ENCODE data around the gene USP17L12.
"Not testable (repeated sequence)": the region's sequence is repeated elsewhere in the genome, so short reads cannot be mapped to it uniquely, and the experiment has no call there.

USP17L12 gene, protein sequence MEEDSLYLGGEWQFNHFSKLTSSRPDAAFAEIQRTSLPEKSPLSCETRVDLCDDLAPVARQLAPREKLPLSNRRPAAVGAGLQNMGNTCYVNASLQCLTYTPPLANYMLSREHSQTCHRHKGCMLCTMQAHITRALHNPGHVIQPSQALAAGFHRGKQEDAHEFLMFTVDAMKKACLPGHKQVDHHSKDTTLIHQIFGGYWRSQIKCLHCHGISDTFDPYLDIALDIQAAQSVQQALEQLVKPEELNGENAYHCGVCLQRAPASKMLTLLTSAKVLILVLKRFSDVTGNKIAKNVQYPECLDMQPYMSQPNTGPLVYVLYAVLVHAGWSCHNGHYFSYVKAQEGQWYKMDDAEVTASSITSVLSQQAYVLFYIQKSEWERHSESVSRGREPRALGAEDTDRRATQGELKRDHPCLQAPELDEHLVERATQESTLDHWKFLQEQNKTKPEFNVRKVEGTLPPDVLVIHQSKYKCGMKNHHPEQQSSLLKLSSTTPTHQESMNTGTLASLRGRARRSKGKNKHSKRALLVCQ

DNA sequence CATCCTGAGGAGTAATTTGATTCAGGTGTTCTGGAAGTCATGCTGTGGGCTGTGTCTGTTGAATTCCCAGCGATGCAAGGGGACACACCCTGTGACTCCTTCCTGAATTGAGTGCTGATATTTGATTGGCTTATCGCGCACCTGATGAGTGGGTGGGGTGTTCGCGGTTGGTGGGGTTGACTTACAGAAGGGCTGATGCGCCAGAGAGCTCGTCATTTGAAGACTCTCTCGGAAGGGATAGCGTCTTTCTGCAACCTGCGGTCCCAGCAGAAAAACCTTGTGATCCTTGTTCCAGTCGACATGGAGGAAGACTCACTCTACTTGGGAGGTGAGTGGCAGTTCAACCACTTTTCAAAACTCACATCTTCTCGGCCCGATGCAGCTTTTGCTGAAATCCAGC, at the start of gene USP17L12:
Gene USP17L12, plus strand, starts transcription at position 301 of the 400 bp plus-strand sequence. Its CDS starts 0 bp downstream, at position 301.
- H3K4me1 ChIP-seq (ENCODE audit: control insufficient read depth, low read length); H3F3A ChIP-seq (ENCODE audit: control insufficient read depth, insufficient read depth); H3K27me3 ChIP-seq (ENCODE audit: control insufficient read depth, low read length); H3K36me3 ChIP-seq (ENCODE audit: control insufficient read depth, low read length); H3K9me3 ChIP-seq (ENCODE audit: control insufficient read depth, insufficient read depth, low read length); H3K4me3 ChIP-seq (ENCODE audit: low read length); H4K20me1 ChIP-seq (ENCODE audit: control insufficient read depth, insufficient read depth, low read depth, low read length); H3K79me2 ChIP-seq (ENCODE audit: control insufficient read depth, low read length); H3K9me2 ChIP-seq (replicated peaks; ENCODE audit: control insufficient read depth, low read length); H3K27ac ChIP-seq (ENCODE audit: low read depth, low read length); H3K4me2 ChIP-seq (ENCODE audit: low read length): not testable (repeated sequence)

DNA sequence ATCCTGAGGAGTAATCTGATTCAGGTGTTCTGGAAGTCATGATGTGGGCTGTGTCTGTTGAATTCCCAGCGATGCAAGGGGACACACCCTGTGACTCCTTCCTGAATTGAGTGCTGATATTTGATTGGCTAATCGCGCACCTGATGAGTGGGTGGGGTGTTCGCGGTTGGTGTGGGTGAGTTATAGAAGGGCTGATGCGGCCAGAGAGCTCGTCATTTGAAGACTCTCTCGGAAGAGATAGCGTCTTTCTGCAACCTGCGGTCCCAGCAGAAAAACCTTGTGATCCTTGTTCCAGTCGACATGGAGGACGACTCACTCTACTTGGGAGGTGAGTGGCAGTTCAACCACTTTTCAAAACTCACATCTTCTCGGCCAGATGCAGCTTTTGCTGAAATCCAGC, 9.6 kb upstream of the USP17L12 start, which contains the start of gene USP17L10:
Gene USP17L10, plus strand, starts transcription at position 301 of the 400 bp plus-strand sequence. Its CDS starts 0 bp downstream, at position 301.
- H3K36me3 ChIP-seq (ENCODE audit: control insufficient read depth, low read length); H3K9me2 ChIP-seq (replicated peaks; ENCODE audit: control insufficient read depth, low read length); H3K27ac ChIP-seq (ENCODE audit: low read depth, low read length); H3K4me2 ChIP-seq (ENCODE audit: low read length); H3K4me1 ChIP-seq (ENCODE audit: control insufficient read depth, low read length); H3K27me3 ChIP-seq (ENCODE audit: control insufficient read depth, low read length); H3K79me2 ChIP-seq (ENCODE audit: control insufficient read depth, low read length); H3F3A ChIP-seq (ENCODE audit: control insufficient read depth, insufficient read depth); H3K9me3 ChIP-seq (ENCODE audit: control insufficient read depth, insufficient read depth, low read length); H3K4me3 ChIP-seq (ENCODE audit: low read length); H4K20me1 ChIP-seq (ENCODE audit: control insufficient read depth, insufficient read depth, low read depth, low read length): not testable (repeated sequence)

DNA sequence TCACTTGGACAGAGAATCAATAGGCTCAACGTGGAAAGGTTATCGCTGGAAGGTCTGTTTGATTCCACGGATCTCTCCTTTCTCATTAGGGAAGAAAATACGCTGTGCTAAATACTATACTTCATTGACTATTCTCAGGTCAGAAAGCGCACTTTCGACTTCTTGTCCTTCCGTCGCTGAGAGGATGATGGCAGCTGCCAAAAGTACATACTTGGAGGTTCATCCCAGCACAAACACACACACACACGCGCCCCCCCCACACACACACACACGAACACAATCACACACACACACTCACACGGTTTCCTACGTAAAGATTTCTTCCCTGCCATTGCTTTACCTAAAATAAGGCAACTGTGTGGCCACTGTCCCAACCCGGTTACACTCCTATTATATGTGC, 5.3 kb upstream of the USP17L12 start:
- H3K27ac ChIP-seq (ENCODE audit: low read depth, low read length); H3K79me2 ChIP-seq (ENCODE audit: control insufficient read depth, low read length); H3K4me1 ChIP-seq (ENCODE audit: control insufficient read depth, low read length); H3F3A ChIP-seq (ENCODE audit: control insufficient read depth, insufficient read depth); H3K36me3 ChIP-seq (ENCODE audit: control insufficient read depth, low read length); H3K4me3 ChIP-seq (ENCODE audit: low read length); H3K9me2 ChIP-seq (replicated peaks; ENCODE audit: control insufficient read depth, low read length); H3K9me3 ChIP-seq (ENCODE audit: control insufficient read depth, insufficient read depth, low read length); H3K4me2 ChIP-seq (ENCODE audit: low read length); H3K27me3 ChIP-seq (ENCODE audit: control insufficient read depth, low read length); H4K20me1 ChIP-seq (ENCODE audit: control insufficient read depth, insufficient read depth, low read depth, low read length): not testable (repeated sequence)

DNA sequence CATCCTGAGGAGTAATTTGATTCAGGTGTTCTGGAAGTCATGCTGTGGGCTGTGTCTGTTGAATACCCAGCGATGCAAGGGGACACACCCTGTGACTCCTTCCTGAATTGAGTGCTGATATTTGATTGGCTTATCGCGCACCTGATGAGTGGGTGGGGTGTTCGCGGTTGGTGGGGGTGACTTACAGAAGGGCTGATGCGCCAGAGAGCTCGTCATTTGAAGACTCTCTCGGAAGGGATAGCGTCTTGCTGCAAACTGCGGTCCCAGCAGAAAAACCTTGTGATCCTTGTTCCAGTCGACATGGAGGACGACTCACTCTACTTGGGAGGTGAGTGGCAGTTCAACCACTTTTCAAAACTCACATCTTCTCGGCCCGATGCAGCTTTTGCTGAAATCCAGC, 4.8 kb upstream of the USP17L12 start, which contains the start of gene USP17L11:
Gene USP17L11, plus strand, starts transcription at position 301 of the 400 bp plus-strand sequence. Its CDS starts 0 bp downstream, at position 301.
- not testable (repeated sequence) for H3K27me3 ChIP-seq (ENCODE audit: control insufficient read depth, low read length); H3K27ac ChIP-seq (ENCODE audit: low read depth, low read length); H3K9me3 ChIP-seq (ENCODE audit: control insufficient read depth, insufficient read depth, low read length); H3K9me2 ChIP-seq (replicated peaks; ENCODE audit: control insufficient read depth, low read length); H3K4me1 ChIP-seq (ENCODE audit: control insufficient read depth, low read length); H4K20me1 ChIP-seq (ENCODE audit: control insufficient read depth, insufficient read depth, low read depth, low read length); H3K4me2 ChIP-seq (ENCODE audit: low read length); H3K79me2 ChIP-seq (ENCODE audit: control insufficient read depth, low read length); H3K36me3 ChIP-seq (ENCODE audit: control insufficient read depth, low read length); H3K4me3 ChIP-seq (ENCODE audit: low read length); H3F3A ChIP-seq (ENCODE audit: control insufficient read depth, insufficient read depth)

DNA sequence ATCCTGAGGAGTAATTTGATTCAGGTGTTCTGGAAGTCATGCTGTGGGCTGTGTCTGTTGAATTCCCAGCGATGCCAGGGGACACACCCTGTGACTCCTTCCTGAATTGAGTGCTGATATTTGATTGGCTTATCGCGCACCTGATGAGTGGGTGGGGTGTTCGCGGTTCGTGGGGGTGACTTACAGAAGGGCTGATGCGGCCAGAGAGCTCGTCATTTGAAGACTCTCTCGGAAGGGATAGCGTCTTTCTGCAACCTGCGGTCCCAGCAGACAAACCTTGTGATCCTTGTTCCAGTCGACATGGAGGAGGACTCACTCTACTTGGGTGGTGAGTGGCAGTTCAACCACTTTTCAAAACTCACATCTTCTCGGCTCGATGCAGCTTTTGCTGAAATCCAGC, 4.6 kb downstream of the USP17L12 start, which contains the start of gene USP17L13:
Gene USP17L13, plus strand, starts transcription at position 301 of the 400 bp plus-strand sequence. Its CDS starts 0 bp downstream, at position 301.
- H3F3A ChIP-seq (ENCODE audit: control insufficient read depth, insufficient read depth); H3K4me1 ChIP-seq (ENCODE audit: control insufficient read depth, low read length); H3K9me2 ChIP-seq (replicated peaks; ENCODE audit: control insufficient read depth, low read length); H3K79me2 ChIP-seq (ENCODE audit: control insufficient read depth, low read length); H3K27me3 ChIP-seq (ENCODE audit: control insufficient read depth, low read length); H3K9me3 ChIP-seq (ENCODE audit: control insufficient read depth, insufficient read depth, low read length); H3K27ac ChIP-seq (ENCODE audit: low read depth, low read length); H3K4me3 ChIP-seq (ENCODE audit: low read length); H3K4me2 ChIP-seq (ENCODE audit: low read length); H4K20me1 ChIP-seq (ENCODE audit: control insufficient read depth, insufficient read depth, low read depth, low read length); H3K36me3 ChIP-seq (ENCODE audit: control insufficient read depth, low read length): not testable (repeated sequence)

DNA sequence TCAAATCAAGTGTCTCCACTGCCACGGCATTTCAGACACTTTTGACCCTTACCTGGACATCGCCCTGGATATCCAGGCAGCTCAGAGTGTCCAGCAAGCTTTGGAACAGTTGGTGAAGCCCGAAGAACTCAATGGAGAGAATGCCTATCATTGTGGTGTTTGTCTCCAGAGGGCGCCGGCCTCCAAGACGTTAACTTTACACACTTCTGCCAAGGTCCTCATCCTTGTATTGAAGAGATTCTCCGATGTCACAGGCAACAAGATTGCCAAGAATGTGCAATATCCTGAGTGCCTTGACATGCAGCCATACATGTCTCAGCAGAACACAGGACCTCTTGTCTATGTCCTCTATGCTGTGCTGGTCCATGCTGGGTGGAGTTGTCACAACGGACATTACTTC, 10.3 kb downstream of the USP17L12 start:
- not testable (repeated sequence) for H3K9me2 ChIP-seq (replicated peaks; ENCODE audit: control insufficient read depth, low read length); H3K4me2 ChIP-seq (ENCODE audit: low read length); H3K27ac ChIP-seq (ENCODE audit: low read depth, low read length); H3K9me3 ChIP-seq (ENCODE audit: control insufficient read depth, insufficient read depth, low read length); H3K4me3 ChIP-seq (ENCODE audit: low read length); H3K36me3 ChIP-seq (ENCODE audit: control insufficient read depth, low read length); H4K20me1 ChIP-seq (ENCODE audit: control insufficient read depth, insufficient read depth, low read depth, low read length); H3F3A ChIP-seq (ENCODE audit: control insufficient read depth, insufficient read depth); H3K79me2 ChIP-seq (ENCODE audit: control insufficient read depth, low read length); H3K4me1 ChIP-seq (ENCODE audit: control insufficient read depth, low read length); H3K27me3 ChIP-seq (ENCODE audit: control insufficient read depth, low read length)

DNA sequence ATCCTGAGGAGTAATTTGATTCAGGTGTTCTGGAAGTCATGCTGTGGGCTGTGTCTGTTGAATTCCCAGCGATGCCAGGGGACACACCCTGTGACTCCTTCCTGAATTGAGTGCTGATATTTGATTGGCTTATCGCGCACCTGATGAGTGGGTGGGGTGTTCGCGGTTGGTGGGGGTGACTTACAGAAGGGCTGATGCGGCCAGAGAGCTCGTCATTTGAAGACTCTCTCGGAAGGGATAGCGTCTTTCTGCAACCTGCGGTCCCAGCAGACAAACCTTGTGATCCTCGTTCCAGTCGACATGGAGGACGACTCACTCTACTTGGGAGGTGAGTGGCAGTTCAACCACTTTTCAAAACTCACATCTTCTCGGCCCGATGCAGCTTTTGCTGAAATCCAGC, 14.1 kb downstream of the USP17L12 start, which contains the start of gene USP17L15:
Gene USP17L15, plus strand, starts transcription at position 301 of the 400 bp plus-strand sequence. Its CDS starts 0 bp downstream, at position 301.
- not testable (repeated sequence) for H3K9me2 ChIP-seq (replicated peaks; ENCODE audit: control insufficient read depth, low read length); H4K20me1 ChIP-seq (ENCODE audit: control insufficient read depth, insufficient read depth, low read depth, low read length); H3K27me3 ChIP-seq (ENCODE audit: control insufficient read depth, low read length); H3K79me2 ChIP-seq (ENCODE audit: control insufficient read depth, low read length); H3K27ac ChIP-seq (ENCODE audit: low read depth, low read length); H3K36me3 ChIP-seq (ENCODE audit: control insufficient read depth, low read length); H3K4me1 ChIP-seq (ENCODE audit: control insufficient read depth, low read length); H3K9me3 ChIP-seq (ENCODE audit: control insufficient read depth, insufficient read depth, low read length); H3K4me3 ChIP-seq (ENCODE audit: low read length); H3K4me2 ChIP-seq (ENCODE audit: low read length); H3F3A ChIP-seq (ENCODE audit: control insufficient read depth, insufficient read depth)

DNA sequence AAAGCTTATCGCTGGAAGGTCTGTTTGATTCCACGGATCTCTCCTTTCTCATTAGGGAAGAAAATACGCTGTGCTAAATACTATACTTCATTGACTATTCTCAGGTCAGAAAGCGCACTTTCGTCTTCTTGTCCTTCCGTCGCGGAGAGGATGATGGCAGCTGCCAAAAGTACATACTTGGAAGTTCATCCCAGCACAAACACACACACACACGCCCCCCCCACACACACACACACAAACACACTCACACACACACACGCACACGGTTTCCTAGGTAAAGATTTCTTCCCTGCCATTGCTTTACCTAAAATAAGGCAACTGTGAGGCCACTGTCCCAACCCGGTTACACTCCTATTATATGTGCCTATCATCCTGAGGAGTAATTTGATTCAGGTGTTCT, 18.5 kb downstream of the USP17L12 start:
- not testable (repeated sequence) for H3K4me1 ChIP-seq (ENCODE audit: control insufficient read depth, low read length); H3F3A ChIP-seq (ENCODE audit: control insufficient read depth, insufficient read depth); H3K4me3 ChIP-seq (ENCODE audit: low read length); H3K4me2 ChIP-seq (ENCODE audit: low read length); H3K36me3 ChIP-seq (ENCODE audit: control insufficient read depth, low read length); H3K27me3 ChIP-seq (ENCODE audit: control insufficient read depth, low read length); H3K27ac ChIP-seq (ENCODE audit: low read depth, low read length); H3K9me3 ChIP-seq (ENCODE audit: control insufficient read depth, insufficient read depth, low read length); H3K9me2 ChIP-seq (replicated peaks; ENCODE audit: control insufficient read depth, low read length); H3K79me2 ChIP-seq (ENCODE audit: control insufficient read depth, low read length); H4K20me1 ChIP-seq (ENCODE audit: control insufficient read depth, insufficient read depth, low read depth, low read length)

Data from DOHH2 (cell line).